ENCODE data around the gene FBXO36. TPM values are rescaled to one million over a fixed set of nuclear protein-coding genes. Genes with fewer than 3 reads are reported as not detected.

The FBXO36 gene
- total and polyA plus RNA-seq, 10 of the 15 experiments (the other 5 are each of a cell fraction or from before 2014, with no cell fraction given): 0.79 to 2.7 (median 1.3) TPM

GRCh38 chr2:229921892-229922448, 333 bp upstream of the FBXO36 start, which contains the start of gene TRIP12 (continued):
- TF ChIP-seq, protein P1, sequence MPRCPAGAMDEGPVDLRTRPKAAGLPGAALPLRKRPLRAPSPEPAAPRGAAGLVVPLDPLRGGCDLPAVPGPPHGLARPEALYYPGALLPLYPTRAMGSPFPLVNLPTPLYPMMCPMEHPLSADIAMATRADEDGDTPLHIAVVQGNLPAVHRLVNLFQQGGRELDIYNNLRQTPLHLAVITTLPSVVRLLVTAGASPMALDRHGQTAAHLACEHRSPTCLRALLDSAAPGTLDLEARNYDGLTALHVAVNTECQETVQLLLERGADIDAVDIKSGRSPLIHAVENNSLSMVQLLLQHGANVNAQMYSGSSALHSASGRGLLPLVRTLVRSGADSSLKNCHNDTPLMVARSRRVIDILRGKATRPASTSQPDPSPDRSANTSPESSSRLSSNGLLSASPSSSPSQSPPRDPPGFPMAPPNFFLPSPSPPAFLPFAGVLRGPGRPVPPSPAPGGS (IDR thresholded peaks at IDR 0.05; ENCODE audit: borderline replicate concordance, insufficient read depth, low read depth, low read length, poor library complexity, severe bottlenecking): no peak
- TF ChIP-seq RBBP5 (conservative IDR thresholded peaks at IDR 0.05) (no peak), GABPA (IDR thresholded peaks at IDR 0.05; ENCODE audit: low read depth) (peak; percentile 92), TCF7 (IDR thresholded peaks at IDR 0.05; ENCODE audit: borderline replicate concordance) (no peak), TCF3 (IDR thresholded peaks at IDR 0.05; ENCODE audit: borderline replicate concordance, insufficient read depth, low read depth, low read length) (no peak), EZH2 (IDR thresholded peaks at IDR 0.05; ENCODE audit: borderline replicate concordance, control insufficient read depth, low read depth, low read length) (no peak), ZBED1 (IDR thresholded peaks at IDR 0.05; ENCODE audit: borderline replicate concordance) (no peak), FOS (IDR thresholded peaks at IDR 0.05; ENCODE audit: borderline replicate concordance, extremely low read depth, insufficient read length) (no peak), WRNIP1 (IDR thresholded peaks at IDR 0.05; ENCODE audit: borderline replicate concordance, low read depth, low read length) (no peak), NR2F1 (conservative IDR thresholded peaks at IDR 0.05) (peak; percentile 100), CHD4 (IDR thresholded peaks at IDR 0.05) (no peak), RAD21 (IDR thresholded peaks at IDR 0.05; ENCODE audit: insufficient read depth, low read depth, low read length) (no peak), RB1 (IDR thresholded peaks at IDR 0.05; ENCODE audit: borderline replicate concordance) (peak; percentile 51; the same call in 1 of the 2 replicates), SUZ12 (IDR thresholded peaks at IDR 0.05; ENCODE audit: unreplicated experiment) (no peak), IKZF1 (conservative IDR thresholded peaks at IDR 0.05) (peak; percentile 85), NFXL1 (IDR thresholded peaks at IDR 0.05; ENCODE audit: borderline replicate concordance) (no peak), NFIC (IDR thresholded peaks at IDR 0.05; ENCODE audit: low read depth, low read length) (no peak; the same call in 1 of the 2 replicates), SRF (IDR thresholded peaks at IDR 0.05; ENCODE audit: low read depth in 2 of 2, low read length in 2 of 2) (peak in 1 of 2 experiments; percentile 17; a peak in 1 of 4 replicates), NR2C1 (IDR thresholded peaks at IDR 0.05) (peak; percentile 99), ETV6 (conservative IDR thresholded peaks at IDR 0.05 in 1 of 2, IDR thresholded peaks at IDR 0.05 in 1 of 2; ENCODE audit: borderline replicate concordance in 1 of 2, low read depth in 1 of 2) (peak in 1 of 2 experiments; percentile 77; a peak in 2 of 4 replicates), BHLHE40 (IDR thresholded peaks at IDR 0.05; ENCODE audit: borderline replicate concordance in 1 of 2, low read depth in 2 of 2, low read length in 1 of 2) (peak; percentile 25 to 79; a peak in 3 of 4 replicates)
- TF ChIP-seq, protein P2, sequence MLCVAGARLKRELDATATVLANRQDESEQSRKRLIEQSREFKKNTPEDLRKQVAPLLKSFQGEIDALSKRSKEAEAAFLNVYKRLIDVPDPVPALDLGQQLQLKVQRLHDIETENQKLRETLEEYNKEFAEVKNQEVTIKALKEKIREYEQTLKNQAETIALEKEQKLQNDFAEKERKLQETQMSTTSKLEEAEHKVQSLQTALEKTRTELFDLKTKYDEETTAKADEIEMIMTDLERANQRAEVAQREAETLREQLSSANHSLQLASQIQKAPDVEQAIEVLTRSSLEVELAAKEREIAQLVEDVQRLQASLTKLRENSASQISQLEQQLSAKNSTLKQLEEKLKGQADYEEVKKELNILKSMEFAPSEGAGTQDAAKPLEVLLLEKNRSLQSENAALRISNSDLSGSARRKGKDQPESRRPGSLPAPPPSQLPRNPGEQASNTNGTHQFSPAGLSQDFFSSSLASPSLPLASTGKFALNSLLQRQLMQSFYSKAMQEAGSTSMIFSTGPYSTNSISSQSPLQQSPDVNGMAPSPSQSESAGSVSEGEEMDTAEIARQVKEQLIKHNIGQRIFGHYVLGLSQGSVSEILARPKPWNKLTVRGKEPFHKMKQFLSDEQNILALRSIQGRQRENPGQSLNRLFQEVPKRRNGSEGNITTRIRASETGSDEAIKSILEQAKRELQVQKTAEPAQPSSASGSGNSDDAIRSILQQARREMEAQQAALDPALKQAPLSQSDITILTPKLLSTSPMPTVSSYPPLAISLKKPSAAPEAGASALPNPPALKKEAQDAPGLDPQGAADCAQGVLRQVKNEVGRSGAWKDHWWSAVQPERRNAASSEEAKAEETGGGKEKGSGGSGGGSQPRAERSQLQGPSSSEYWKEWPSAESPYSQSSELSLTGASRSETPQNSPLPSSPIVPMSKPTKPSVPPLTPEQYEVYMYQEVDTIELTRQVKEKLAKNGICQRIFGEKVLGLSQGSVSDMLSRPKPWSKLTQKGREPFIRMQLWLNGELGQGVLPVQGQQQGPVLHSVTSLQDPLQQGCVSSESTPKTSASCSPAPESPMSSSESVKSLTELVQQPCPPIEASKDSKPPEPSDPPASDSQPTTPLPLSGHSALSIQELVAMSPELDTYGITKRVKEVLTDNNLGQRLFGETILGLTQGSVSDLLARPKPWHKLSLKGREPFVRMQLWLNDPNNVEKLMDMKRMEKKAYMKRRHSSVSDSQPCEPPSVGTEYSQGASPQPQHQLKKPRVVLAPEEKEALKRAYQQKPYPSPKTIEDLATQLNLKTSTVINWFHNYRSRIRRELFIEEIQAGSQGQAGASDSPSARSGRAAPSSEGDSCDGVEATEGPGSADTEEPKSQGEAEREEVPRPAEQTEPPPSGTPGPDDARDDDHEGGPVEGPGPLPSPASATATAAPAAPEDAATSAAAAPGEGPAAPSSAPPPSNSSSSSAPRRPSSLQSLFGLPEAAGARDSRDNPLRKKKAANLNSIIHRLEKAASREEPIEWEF (IDR thresholded peaks at IDR 0.05; ENCODE audit: insufficient replicate concordance, low read depth, low read length): peak; percentile 17
- TF ChIP-seq, protein P3, sequence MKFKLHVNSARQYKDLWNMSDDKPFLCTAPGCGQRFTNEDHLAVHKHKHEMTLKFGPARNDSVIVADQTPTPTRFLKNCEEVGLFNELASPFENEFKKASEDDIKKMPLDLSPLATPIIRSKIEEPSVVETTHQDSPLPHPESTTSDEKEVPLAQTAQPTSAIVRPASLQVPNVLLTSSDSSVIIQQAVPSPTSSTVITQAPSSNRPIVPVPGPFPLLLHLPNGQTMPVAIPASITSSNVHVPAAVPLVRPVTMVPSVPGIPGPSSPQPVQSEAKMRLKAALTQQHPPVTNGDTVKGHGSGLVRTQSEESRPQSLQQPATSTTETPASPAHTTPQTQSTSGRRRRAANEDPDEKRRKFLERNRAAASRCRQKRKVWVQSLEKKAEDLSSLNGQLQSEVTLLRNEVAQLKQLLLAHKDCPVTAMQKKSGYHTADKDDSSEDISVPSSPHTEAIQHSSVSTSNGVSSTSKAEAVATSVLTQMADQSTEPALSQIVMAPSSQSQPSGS (IDR thresholded peaks at IDR 0.05; ENCODE audit: low read length): no peak

Measured in GM12878 (cell line).